ENCODE results near the gene ENAH. TPM values are rescaled to one million over a fixed set of nuclear protein-coding genes. Genes with fewer than 3 reads are reported as not detected.

ENAH gene
- total and polyA plus RNA-seq, 4 donors, result 15.5 to 89.4 (median 48.4) TPM

GRCh38 chr1:225688345-225688744, 35.4 kb upstream of the ENAH start:
- no peak for ATAC-seq (ENCODE audit: insufficient read depth, low FRiP score)

GRCh38 chr1:225685476-225686176, 32.7 kb upstream of the ENAH start:
- no peak for DNase-seq
- Histone ChIP-seq H3K9me3 (ENCODE audit: control insufficient read depth in 4 of 4, insufficient read depth in 3 of 4, low read length in 3 of 4) (no peaks in the 10 kb centered on the region), H3K9ac (ENCODE audit: insufficient read depth in 1 of 2, low read length in 2 of 2) (no peak overlapping the region), H3K36me3 (ENCODE audit: control insufficient read depth in 4 of 4, insufficient read depth in 4 of 4, low read length in 4 of 4) (no peaks in the 10 kb centered on the region), H3K4me1 (ENCODE audit: control insufficient read depth in 5 of 5, insufficient read depth in 5 of 5, low read length in 5 of 5) (no peaks in the 10 kb centered on the region), H3K4me3 (no peak overlapping the region), H3K27me3 (ENCODE audit: control insufficient read depth in 3 of 3, insufficient read depth in 3 of 3, low read length in 2 of 3) (no peaks in the 10 kb centered on the region), H3K27ac (ENCODE audit: low read depth in 1 of 2, low read length in 1 of 2) (no peak overlapping the region)
- no peak for TF ChIP-seq CTCF (IDR thresholded peaks at IDR 0.05; ENCODE audit: control extremely low read depth, extremely low read depth)
- no peak for ATAC-seq (ENCODE audit: insufficient read depth, low FRiP score)
- WGBS, 2 donors, result 89 to 95% methylated on average over 1 of the region's 1 CpG

More at GRCh38 chr1:225688345-225688744, 35.4 kb upstream of the ENAH start:
- WGBS, 2 donors, result 93 to 99% methylated on average over 2 of the region's 2 CpGs
- no peaks in the 10 kb centered on the region for H3K36me3 ChIP-seq (ENCODE audit: control insufficient read depth in 4 of 4, insufficient read depth in 4 of 4, low read length in 4 of 4)
- H3K9ac ChIP-seq (ENCODE audit: insufficient read depth in 1 of 2, low read length in 2 of 2), result no peak overlapping the region
- no peaks in the 10 kb centered on the region for H3K9me3 ChIP-seq (ENCODE audit: control insufficient read depth in 4 of 4, insufficient read depth in 3 of 4, low read length in 3 of 4)
- no peak for TF ChIP-seq CTCF (IDR thresholded peaks at IDR 0.05; ENCODE audit: control extremely low read depth, extremely low read depth)
- H3K4me1 ChIP-seq (ENCODE audit: control insufficient read depth in 5 of 5, insufficient read depth in 5 of 5, low read length in 5 of 5), result peaks cover 5 to 20% (median 12%) of the 10 kb centered on the region in 5 donors
- H3K27me3 ChIP-seq (ENCODE audit: control insufficient read depth in 3 of 3, insufficient read depth in 3 of 3, low read length in 2 of 3), result no peaks in the 10 kb centered on the region
- H3K27ac ChIP-seq (ENCODE audit: low read depth in 1 of 2, low read length in 1 of 2), result no peak overlapping the region
- no peak for DNase-seq
- H3K4me3 ChIP-seq, result no peak overlapping the region

- Histone ChIP-seq H3K27me3 (ENCODE audit: control insufficient read depth in 3 of 3, insufficient read depth in 3 of 3, low read length in 2 of 3) (no peaks in the 10 kb centered on the region), H3K36me3 (ENCODE audit: control insufficient read depth in 4 of 4, insufficient read depth in 4 of 4, low read length in 4 of 4) (no peaks in the 10 kb centered on the region), H3K9me3 (ENCODE audit: control insufficient read depth in 4 of 4, insufficient read depth in 3 of 4, low read length in 3 of 4) (no peaks in the 10 kb centered on the region), H3K27ac (ENCODE audit: low read depth in 1 of 2, low read length in 1 of 2) (no peak overlapping the region), H3K4me1 (ENCODE audit: control insufficient read depth in 5 of 5, insufficient read depth in 5 of 5, low read length in 5 of 5) (no peaks in the 10 kb centered on the region), H3K9ac (ENCODE audit: insufficient read depth in 1 of 2, low read length in 2 of 2) (no peak overlapping the region), H3K4me3 (no peak overlapping the region)
- DNase-seq (no peak), ATAC-seq (ENCODE audit: insufficient read depth, low FRiP score) (no peak)
- no peak for TF ChIP-seq CTCF (IDR thresholded peaks at IDR 0.05; ENCODE audit: control extremely low read depth, extremely low read depth)
- 84 to 86% methylated on average over 4 of the region's 4 CpGs for WGBS, 2 donors
These were observed 31.8 kb upstream of the ENAH start for GRCh38 chr1:225684741-225685140.

GRCh38 chr1:225681231-225681630, 28.3 kb upstream of the ENAH start:
- no peak for ATAC-seq (ENCODE audit: insufficient read depth, low FRiP score)
- no peak overlapping the region for H3K27ac ChIP-seq (ENCODE audit: low read depth in 1 of 2, low read length in 1 of 2)
- H3K36me3 ChIP-seq (ENCODE audit: control insufficient read depth in 4 of 4, insufficient read depth in 4 of 4, low read length in 4 of 4), result no peaks in the 10 kb centered on the region
- no peak for TF ChIP-seq CTCF (IDR thresholded peaks at IDR 0.05; ENCODE audit: control extremely low read depth, extremely low read depth)
- no peak overlapping the region for H3K9ac ChIP-seq (ENCODE audit: insufficient read depth in 1 of 2, low read length in 2 of 2)
- DNase-seq, result no peak
- H3K27me3 ChIP-seq (ENCODE audit: control insufficient read depth in 3 of 3, insufficient read depth in 3 of 3, low read length in 2 of 3), result no peaks in the 10 kb centered on the region
- no peak overlapping the region for H3K4me3 ChIP-seq
- WGBS, 2 donors, result 80 to 98% methylated on average over 2 of the region's 2 CpGs
- H3K4me1 ChIP-seq (ENCODE audit: control insufficient read depth in 5 of 5, insufficient read depth in 5 of 5, low read length in 5 of 5), result peaks cover 0 to 5% (median 0%) of the 10 kb centered on the region in 5 donors
- H3K9me3 ChIP-seq (ENCODE audit: control insufficient read depth in 4 of 4, insufficient read depth in 3 of 4, low read length in 3 of 4), result no peaks in the 10 kb centered on the region

All from lung (tissue), 12 donors.